GOT3 (cell line): ENCODE data around the gene ZFP37.
"Not testable (repeated sequence)": the region's sequence is repeated elsewhere in the genome, so short reads cannot be mapped to it uniquely, and the experiment has no call there.

Source experiments
- DNase-seq: peaks from one replicate; lab custom pipeline; 2025; ENCODE audit warnings: mixed read lengths; lab: John Stamatoyannopoulos, UW

ZFP37 gene

GRCh38 chr9:113056191-113057106, at the start of gene ZFP37:
ZFP37 (minus strand) TSS chr9:113056724; CDS start chr9:113056688, 36 bp downstream.
- peak; percentile 23 for DNase-seq

- not testable (repeated sequence) for DNase-seq
These were observed 48.8 kb upstream of the ZFP37 start for GRCh38 chr9:113105345-113105744.

GRCh38 chr9:113095561-113095960, 39.0 kb upstream of the ZFP37 start:
- no peak for DNase-seq

- not testable (repeated sequence) for DNase-seq
These were observed 33.4 kb upstream of the ZFP37 start for GRCh38 chr9:113089924-113090323.

- DNase-seq: not testable (repeated sequence)
These were observed 32.6 kb upstream of the ZFP37 start for GRCh38 chr9:113089143-113089505.

- not testable (repeated sequence) for DNase-seq
These were observed 32.1 kb upstream of the ZFP37 start for GRCh38 chr9:113088456-113089142.

- not testable (repeated sequence) for DNase-seq
These were observed 6.4 kb upstream of the ZFP37 start for GRCh38 chr9:113062932-113063310.

GRCh38 chr9:113062256-113062931, 5.9 kb upstream of the ZFP37 start:
- not testable (repeated sequence) for DNase-seq

- DNase-seq: not testable (repeated sequence)
These were observed 4.7 kb upstream of the ZFP37 start for GRCh38 chr9:113061072-113061850.

- not testable (repeated sequence) for DNase-seq
These were observed 3.2 kb upstream of the ZFP37 start for GRCh38 chr9:113059581-113060284.

- no peak for DNase-seq
These were observed 669 bp upstream of the ZFP37 start for GRCh38 chr9:113057193-113057592.

- no peak for DNase-seq
These were observed 13.5 kb downstream of the ZFP37 start for GRCh38 chr9:113042884-113043657.

- DNase-seq: no peak
These were observed 30.3 kb downstream of the ZFP37 start for GRCh38 chr9:113026200-113026599.

GRCh38 chr9:113018247-113018646, 38.3 kb downstream of the ZFP37 start:
- DNase-seq: no peak

- DNase-seq: no peak
These were observed 44.0 kb downstream of the ZFP37 start for GRCh38 chr9:113012492-113012891.

- DNase-seq: no peak
These were observed 44.6 kb downstream of the ZFP37 start, which contains the start of gene ZNF883 for GRCh38 chr9:113011911-113012381. ZNF883 (minus strand) TSS chr9:113012192.

GRCh38 chr9:113005777-113006176, 50.7 kb downstream of the ZFP37 start:
- no peak for DNase-seq

GRCh38 chr9:112997236-112997941, 59.1 kb downstream of the ZFP37 start:
- no peak for DNase-seq
